ENCODE measurements around the gene HECTD1.

GRCh38 chr14:31090883-31091764, 116.5 kb downstream of the HECTD1 start:
- no peak for TF ChIP-seq YY1 (IDR thresholded peaks at IDR 0.05; ENCODE audit: extremely low read depth, insufficient replicate concordance, low read depth, low read length)
- TF ChIP-seq POLR2AphosphoS5 (IDR thresholded peaks at IDR 0.05; ENCODE audit: low read depth, low read length): no peak
- no peak for TF ChIP-seq EZH2 (IDR thresholded peaks at IDR 0.05)
- TF ChIP-seq JUND (IDR thresholded peaks at IDR 0.05): no peak
- TF ChIP-seq FOSL1 (IDR thresholded peaks at IDR 0.05; ENCODE audit: low read depth): no peak
- no peak for TF ChIP-seq POLR2A (IDR thresholded peaks at IDR 0.05; ENCODE audit: borderline replicate concordance, extremely low read depth, insufficient read depth, insufficient read length)
- no peak for TF ChIP-seq SIN3A (IDR thresholded peaks at IDR 0.05; ENCODE audit: low read depth)
- TF ChIP-seq REST (IDR thresholded peaks at IDR 0.05; ENCODE audit: low read depth): no peak
- no peak for TF ChIP-seq CEBPB (IDR thresholded peaks at IDR 0.05; ENCODE audit: low read depth)
- no peak for TF ChIP-seq ZNF274 (IDR thresholded peaks at IDR 0.05; ENCODE audit: low read depth, low read length)
- TF ChIP-seq CTCF (IDR thresholded peaks at IDR 0.05 in 2 of 3, conservative IDR thresholded peaks at IDR 0.05 in 1 of 3; ENCODE audit: borderline replicate concordance in 1 of 3, insufficient read depth in 1 of 3, low read depth in 2 of 3, low read length in 2 of 3): no peak

Measured in HCT116 (cell line).